ENCODE data around the gene NRAS. TPM values are rescaled to one million over a fixed set of nuclear protein-coding genes. Genes with fewer than 3 reads are reported as not detected.

The NRAS gene
- total RNA-seq, 1 donor from 2014 or later, result 25.1 TPM

GRCh38 chr1:114715952-114716303 lies 643 bp downstream of the NRAS start:
- no peak for DNase-seq
- H3K27me3 ChIP-seq (ENCODE audit: low read depth), result no peaks in the 10 kb centered on the region
- peak overlapping the region; percentile 85 for H3K4me3 ChIP-seq
- H3K9me3 ChIP-seq, result no peaks in the 10 kb centered on the region
- TF ChIP-seq CTCF (IDR thresholded peaks at IDR 0.05), result no peak
- peaks cover 71% of the 10 kb centered on the region for H3K36me3 ChIP-seq
- peak; percentile 2 to 27 for ATAC-seq
- H3K4me1 ChIP-seq, result peaks cover 25% of the 10 kb centered on the region
- peak overlapping the region; percentile 97 for H3K27ac ChIP-seq
- intact Hi-C loops (cut with DNase I), result no loop called here

GRCh38 chr1:114712977-114713376 lies 3.6 kb downstream of the NRAS start:
- Histone ChIP-seq H3K9me3 (no peaks in the 10 kb centered on the region), H3K4me3 (no peak overlapping the region), H3K27me3 (ENCODE audit: low read depth) (no peaks in the 10 kb centered on the region), H3K4me1 (peaks cover 25% of the 10 kb centered on the region), H3K27ac (no peak overlapping the region), H3K36me3 (peaks cover 68% of the 10 kb centered on the region)
- no peak for ATAC-seq
- DNase-seq, result no peak
- intact Hi-C loops (cut with DNase I), result no loop called here
- no peak for TF ChIP-seq CTCF (IDR thresholded peaks at IDR 0.05)

GRCh38 chr1:114710360-114710759 lies 6.2 kb downstream of the NRAS start:
- intact Hi-C loops (cut with DNase I), result no loop called here
- peaks cover 87% of the 10 kb centered on the region for H3K36me3 ChIP-seq

GRCh38 chr1:114707604-114708003 lies 9.0 kb downstream of the NRAS start:
- peaks cover 78% of the 10 kb centered on the region for H3K36me3 ChIP-seq
- H3K27ac ChIP-seq, result no peak overlapping the region
- intact Hi-C loops (cut with DNase I), result no loop called here
- H3K9me3 ChIP-seq, result no peaks in the 10 kb centered on the region
- no peaks in the 10 kb centered on the region for H3K27me3 ChIP-seq (ENCODE audit: low read depth)
- ATAC-seq, result no peak
- H3K4me1 ChIP-seq, result no peaks in the 10 kb centered on the region
- no peak for DNase-seq
- no peak overlapping the region for H3K4me3 ChIP-seq
- TF ChIP-seq CTCF (IDR thresholded peaks at IDR 0.05), result no peak

More at GRCh38 chr1:114710360-114710759, 6.2 kb downstream of the NRAS start:
- no peak overlapping the region for H3K27ac ChIP-seq
- no peak for TF ChIP-seq CTCF (IDR thresholded peaks at IDR 0.05)
- no peak for DNase-seq
- H3K4me1 ChIP-seq, result peaks cover 10% of the 10 kb centered on the region
- H3K9me3 ChIP-seq, result no peaks in the 10 kb centered on the region
- no peaks in the 10 kb centered on the region for H3K27me3 ChIP-seq (ENCODE audit: low read depth)
- ATAC-seq, result no peak
- no peak overlapping the region for H3K4me3 ChIP-seq

- intact Hi-C loops (cut with DNase I), result no loop called here
- ATAC-seq, result no peak
- no peak for TF ChIP-seq CTCF (IDR thresholded peaks at IDR 0.05)
These were observed 13.3 kb downstream of the NRAS start for GRCh38 chr1:114703242-114703641.

GRCh38 chr1:114702737-114703136 lies 13.8 kb downstream of the NRAS start:
- DNase-seq (no peak), ATAC-seq (no peak)
- H3K4me3 ChIP-seq, result no peak overlapping the region
- no peak for TF ChIP-seq CTCF (IDR thresholded peaks at IDR 0.05)
- H3K27me3 ChIP-seq (ENCODE audit: low read depth), result no peaks in the 10 kb centered on the region
- H3K4me1 ChIP-seq, result no peaks in the 10 kb centered on the region
- intact Hi-C loops (cut with DNase I), result no loop called here
- peaks cover 34% of the 10 kb centered on the region for H3K36me3 ChIP-seq
- no peaks in the 10 kb centered on the region for H3K9me3 ChIP-seq
- no peak overlapping the region for H3K27ac ChIP-seq

More at GRCh38 chr1:114703242-114703641, 13.3 kb downstream of the NRAS start:
- Histone ChIP-seq H3K4me3 (no peak overlapping the region), H3K4me1 (no peaks in the 10 kb centered on the region), H3K36me3 (peaks cover 39% of the 10 kb centered on the region), H3K27ac (no peak overlapping the region), H3K9me3 (no peaks in the 10 kb centered on the region), H3K27me3 (ENCODE audit: low read depth) (no peaks in the 10 kb centered on the region)
- DNase-seq, result no peak
